Adrenal gland (tissue), 12 donors: ENCODE data around the gene SPTLC2. TPM values are rescaled to one million over a fixed set of nuclear protein-coding genes. Genes with fewer than 3 reads are reported as not detected.

ENCODE experiments used
- DNase-seq, 7 donors: peaks; one replicate each; pipeline ENCODE4 v3.0.0-alpha.2; 2019 to 2020
- H3K27ac ChIP-seq, 5 donors: fragments of 200-600 bp; sonication (generic) in 4 of 5; 1 replicate in 3 of 5; 2 replicates in 2 of 5; pipeline versions ENCODE4 v1.5.1 to v1.8.0; 2016 to 2020; ENCODE audit warnings: mild to moderate bottlenecking in 1 of 5
- H3K27me3 ChIP-seq: fragments of 200-600 bp; 2 replicates; pipeline ENCODE4 v1.8.0; 2021
- H3K36me3 ChIP-seq, 2 donors: fragments of 200-600 bp; replicated peaks in 1 of 2; 1 replicate in 1 of 2; 2 replicates in 1 of 2; pipeline versions ENCODE4 v1.5.1 to v1.8.0; 2018 to 2022
- H3K4me1 ChIP-seq, 2 donors: fragments of 200-600 bp; replicated peaks in 1 of 2; 1 replicate in 1 of 2; 2 replicates in 1 of 2; pipeline versions ENCODE4 v1.5.1 to v1.8.0; 2018 to 2021
- H3K4me3 ChIP-seq, 4 donors: fragments of 200-600 bp; sonication (generic) in 3 of 4; one replicate each; pipeline ENCODE4 v1.5.1; 2016 to 2018
- H3K9me3 ChIP-seq, 3 donors: fragments of 200-600 bp; sonication (generic) in 1 of 3; replicated peaks in 1 of 3; 1 replicate in 2 of 3; 2 replicates in 1 of 3; pipeline versions ENCODE4 v1.5.1 to v1.8.0; 2016 to 2021
- CTCF ChIP-seq, 6 experiments: fragments of 450-650 bp in 4 of 6; fragments of 200-600 bp in 2 of 6; sonication (generic) in 1 of 6; IDR thresholded peaks; 1 replicate in 5 of 6; 2 replicates in 1 of 6; pipeline versions ENCODE4 v1.5.1 to v1.8.0; 2016 to 2021; ENCODE audit warnings: antibody characterized with exemption in 6 of 6, mild to moderate bottlenecking in 2 of 6, moderate library complexity in 1 of 6
- POLR2A ChIP-seq, 2 donors: fragments of 450-650 bp; IDR thresholded peaks; one replicate each; pipeline ENCODE4 v1.6.1; 2017; ENCODE audit warnings: antibody characterized with exemption in 2 of 2, mild to moderate bottlenecking in 2 of 2, moderate library complexity in 1 of 2
- WGBS, 4 donors: extraction: QIAGEN DNeasy Blood & Tissue Kit in 2 of 4; methylation state at CpG; one replicate each; pipeline versions ENCODE4 v1.1.5 to v1.1.7; 2013 to 2017; 5-methylcytosine and 5-hydroxymethylcytosine counted together
- intact Hi-C, 2 donors: fragments of 100-400 bp; cut with DNase I; formaldehyde crosslinking; loops; one replicate each; pipeline versions ENCODE4 v1.14.1 to v1.15.0; 2022 to 2023
- polyA plus RNA-seq, 3 donors: library from polyadenylated mRNA; stranded (reverse); fragments of 200-250 nt in 2 of 3; fragments of 350-450 nt in 1 of 3; fragmentation: Illumina TruSeq in 1 of 3; extraction: RNeasy Lipid Tissue Mini Kit (QIAGEN cat#74804) in 1 of 3; gene quantifications; one replicate each; pipeline ENCODE4 v1.2.3, GENCODE V29; 2013 to 2014
- total RNA-seq, 9 donors: library from RNA; depleted of rRNA in 4 of 9; stranded (reverse); fragments of >200 nt in 4 of 9; fragments of 120-200 nt in 1 of 9; fragmentation: NEBNext Ultra II Directional in 1 of 9; extraction: Animal tissue kit (Norgen Biotek cat#: 25700) in 1 of 9; gene quantifications; one replicate each; pipeline versions ENCODE4 v1.1.0 to v1.2.4, GENCODE V29; 2013 to 2023
- donor health status: healthy with polysubstance abuse.
- donor health status: Bipolar disorder and iron deficiency.
- donor health status: DM: yes; HTN: yes; CAD: no.
- donor health status: DM: no; HTN: no; CAD: no.
- donor health status: DM: no; HTN: no; CAD: no.
- donor health status: DM: yes; HTN: yes; CAD: no.

SPTLC2 gene
- total and polyA plus RNA-seq, 12 donors = 7.1 to 61.9 (median 35.6) TPM

DNA sequence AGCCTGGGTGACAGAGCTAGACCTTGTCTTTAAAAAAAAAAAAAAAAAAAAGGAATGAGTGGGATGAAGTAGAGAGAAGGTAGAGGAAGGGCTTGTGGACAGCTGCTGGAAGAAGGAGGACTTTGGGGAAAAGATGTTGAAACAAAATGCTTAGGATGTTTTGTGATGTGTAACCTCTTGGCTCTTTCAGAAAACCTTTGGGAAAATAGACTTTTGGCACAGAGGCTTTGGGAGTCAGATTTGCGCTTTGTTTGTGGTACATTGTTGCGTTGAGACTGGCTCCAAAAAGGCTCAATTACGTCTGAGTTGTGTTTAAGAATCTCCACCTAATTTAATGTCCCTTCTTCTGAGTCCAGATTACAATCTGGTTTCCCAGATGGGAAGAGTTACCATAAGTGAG lies 32.9 kb upstream of the SPTLC2 start:
- Histone ChIP-seq H3K27ac (no peak overlapping the region), H3K27me3 (no peaks in the 10 kb centered on the region), H3K4me3 (no peak overlapping the region), H3K36me3 (no peaks in the 10 kb centered on the region), H3K9me3 (no peaks in the 10 kb centered on the region), H3K4me1 (no peaks in the 10 kb centered on the region)
- DNase-seq = no peak
- intact Hi-C loops = no loop called here
- WGBS, 4 donors = 75 to 90% (median 87%) methylated on average over 3 of the region's 3 CpGs
- TF ChIP-seq CTCF (IDR thresholded peaks at IDR 0.05) = no peak
- no peak for TF ChIP-seq POLR2A (IDR thresholded peaks at IDR 0.05)

DNA sequence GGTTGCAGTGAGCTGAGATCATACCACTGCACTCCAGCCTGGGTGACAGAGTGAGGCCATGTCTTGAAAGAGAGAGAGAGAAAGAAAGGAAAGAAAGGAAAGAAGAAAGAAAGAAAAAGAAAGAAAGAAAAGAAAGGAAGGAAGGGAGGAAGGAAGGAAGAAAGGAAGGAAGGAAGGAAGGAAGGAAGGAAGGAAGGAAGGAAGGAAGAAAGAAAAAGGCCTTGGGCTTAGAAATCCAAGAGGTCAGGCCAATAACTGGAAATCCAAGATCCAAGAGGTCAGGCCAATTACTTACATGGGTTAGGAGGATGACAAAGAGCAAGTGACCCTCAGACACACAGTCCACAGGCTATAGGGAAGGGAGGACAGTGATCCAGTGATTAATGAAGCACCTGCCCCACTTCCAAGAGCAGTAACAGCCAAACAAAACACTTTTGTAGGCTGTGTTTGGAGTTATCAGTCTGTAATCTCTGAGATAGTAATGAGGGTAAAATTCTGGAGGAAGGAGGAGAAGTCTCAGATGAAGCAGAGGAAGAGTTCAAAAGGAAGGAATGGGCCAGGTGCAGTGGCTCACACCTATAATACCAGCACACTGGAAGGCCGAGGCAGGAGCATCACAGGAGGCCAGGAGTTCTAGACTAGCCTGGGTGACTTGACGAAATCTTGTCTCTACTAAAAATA lies 32.2 kb upstream of the SPTLC2 start:
- no peak for TF ChIP-seq CTCF (IDR thresholded peaks at IDR 0.05)
- TF ChIP-seq POLR2A (IDR thresholded peaks at IDR 0.05) = no peak
- intact Hi-C loops = no loop called here
- Histone ChIP-seq H3K4me3 (no peak overlapping the region), H3K4me1 (no peaks in the 10 kb centered on the region), H3K36me3 (no peaks in the 10 kb centered on the region), H3K27me3 (no peaks in the 10 kb centered on the region), H3K27ac (no peak overlapping the region), H3K9me3 (no peaks in the 10 kb centered on the region)
- WGBS, 4 donors = 41 to 88% (median 63%) methylated on average over 2 of the region's 2 CpGs
- DNase-seq = no peak

GRCh38 chr14:77647853-77648252 lies 31.4 kb upstream of the SPTLC2 start:
- Histone ChIP-seq H3K4me3 (no peak overlapping the region), H3K27me3 (no peaks in the 10 kb centered on the region), H3K9me3 (no peaks in the 10 kb centered on the region), H3K27ac (no peak overlapping the region), H3K36me3 (no peaks in the 10 kb centered on the region), H3K4me1 (no peaks in the 10 kb centered on the region)
- no peak for TF ChIP-seq POLR2A (IDR thresholded peaks at IDR 0.05)
- no peak for TF ChIP-seq CTCF (IDR thresholded peaks at IDR 0.05)
- WGBS, 4 donors = 75 to 85% (median 77%) methylated on average over 2 of the region's 2 CpGs
- no peak for DNase-seq
- intact Hi-C loops = no loop called here

GRCh38 chr14:77646907-77647306 lies 30.5 kb upstream of the SPTLC2 start:
- Histone ChIP-seq H3K27ac (no peak overlapping the region), H3K36me3 (no peaks in the 10 kb centered on the region), H3K4me3 (no peak overlapping the region), H3K27me3 (no peaks in the 10 kb centered on the region), H3K9me3 (no peaks in the 10 kb centered on the region), H3K4me1 (no peaks in the 10 kb centered on the region)
- no peak for TF ChIP-seq CTCF (IDR thresholded peaks at IDR 0.05)
- no peak for TF ChIP-seq POLR2A (IDR thresholded peaks at IDR 0.05)
- 82 to 94% (median 91%) methylated on average over 4 of the region's 4 CpGs for WGBS, 4 donors
- intact Hi-C loops = no loop called here
- peak in 1 of 7 donors; percentile 13 for DNase-seq
